Memory B cell (primary cell): ENCODE data around the gene DENND4A.
"Not testable (repeated sequence)": the region's sequence is repeated elsewhere in the genome, so short reads cannot be mapped to it uniquely, and the experiment has no call there.

Experiments used
- ATAC-seq: fragments of 150-1000 bp; cut with Tn5 transposase; 2 replicates; pipeline ENCODE4 v1.10.0; 2021; ENCODE audit warnings: low read depth, mild to moderate bottlenecking, moderate library complexity
- DNase-seq, 2 donors: peaks; one replicate each; pipeline ENCODE4 v3.0.0; 2022; ENCODE audit warnings: low spot score in 2 of 2
- H3K27ac Mint-ChIP-seq: one replicate; pipeline ENCODE4 v1.8.0; 2022; ENCODE audit warnings: mild to moderate bottlenecking, moderate library complexity, mixed read lengths
- H3K27me3 Mint-ChIP-seq: one replicate; pipeline ENCODE4 v1.8.0; 2022; ENCODE audit warnings: mixed read lengths
- H3K36me3 Mint-ChIP-seq: one replicate; pipeline ENCODE4 v1.8.0; 2022; ENCODE audit warnings: mild to moderate bottlenecking, mixed read lengths
- H3K4me1 Mint-ChIP-seq: one replicate; pipeline ENCODE4 v1.8.0; 2022; ENCODE audit warnings: mixed read lengths
- H3K4me3 Mint-ChIP-seq: one replicate; pipeline ENCODE4 v1.8.0; 2022; ENCODE audit warnings: mild to moderate bottlenecking, moderate library complexity, mixed read lengths
- H3K9me3 Mint-ChIP-seq: one replicate; pipeline ENCODE4 v1.8.0; 2022; ENCODE audit warnings: mixed read lengths

Gene DENND4A

DNA sequence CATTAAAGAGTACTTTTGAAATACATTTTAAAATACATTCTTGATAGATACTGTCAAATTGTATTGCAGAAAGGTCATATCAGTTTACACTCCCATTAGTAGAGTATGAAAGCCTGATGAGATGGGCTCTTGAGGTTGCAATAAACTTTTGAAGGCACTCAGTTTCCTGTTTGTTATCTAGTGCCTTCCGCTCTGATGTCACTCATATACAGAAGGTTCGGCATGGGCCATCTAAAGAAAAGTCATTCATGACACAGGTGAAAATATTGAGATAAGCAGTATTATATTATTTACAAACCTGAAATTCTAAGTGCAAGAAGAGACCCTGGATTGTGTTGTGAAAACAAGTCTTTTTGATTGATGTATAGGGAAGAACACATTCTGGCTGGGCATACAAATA lies 36.5 kb upstream of the DENND4A start:
- peaks cover 31% of the 10 kb centered on the region for H3K4me1 Mint-ChIP-seq

DNA sequence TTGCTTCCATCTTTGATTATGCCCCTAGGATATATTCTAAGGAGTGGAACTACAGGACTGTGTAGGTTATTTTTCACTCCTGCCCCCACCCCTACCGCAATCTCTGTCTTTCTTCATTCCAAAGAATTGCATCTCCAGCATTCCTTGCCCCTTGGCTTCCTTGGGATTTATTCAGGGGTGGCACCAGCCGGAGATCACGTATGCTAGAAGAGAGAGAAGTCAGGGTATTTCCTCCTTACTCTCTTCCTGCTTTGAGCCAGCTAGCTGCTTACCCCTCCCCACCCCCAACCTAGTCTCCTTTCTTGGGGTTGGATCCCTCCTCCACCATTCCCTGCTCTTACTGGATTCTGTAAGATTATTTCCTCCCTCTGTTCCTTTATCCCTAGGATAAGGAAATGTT lies 35.0 kb upstream of the DENND4A start:
- peak overlapping the region; percentile 70 for H3K27ac Mint-ChIP-seq
- no peaks in the 10 kb centered on the region for H3K36me3 Mint-ChIP-seq
- peak overlapping the region; percentile 22 for H3K4me3 Mint-ChIP-seq
- no peak for DNase-seq
- peak; percentile 54 for ATAC-seq
- H3K4me1 Mint-ChIP-seq = peaks cover 24% of the 10 kb centered on the region
- no peaks in the 10 kb centered on the region for H3K27me3 Mint-ChIP-seq
- H3K9me3 Mint-ChIP-seq = no peaks in the 10 kb centered on the region

More for the DNA sequence above, 36.5 kb upstream of the DENND4A start:
- H3K27me3 Mint-ChIP-seq = no peaks in the 10 kb centered on the region
- H3K4me3 Mint-ChIP-seq = no peak overlapping the region
- H3K36me3 Mint-ChIP-seq = no peaks in the 10 kb centered on the region
- H3K27ac Mint-ChIP-seq = peak overlapping the region; percentile 80
- H3K9me3 Mint-ChIP-seq = no peaks in the 10 kb centered on the region
- ATAC-seq (no peak), DNase-seq (no peak)

DNA sequence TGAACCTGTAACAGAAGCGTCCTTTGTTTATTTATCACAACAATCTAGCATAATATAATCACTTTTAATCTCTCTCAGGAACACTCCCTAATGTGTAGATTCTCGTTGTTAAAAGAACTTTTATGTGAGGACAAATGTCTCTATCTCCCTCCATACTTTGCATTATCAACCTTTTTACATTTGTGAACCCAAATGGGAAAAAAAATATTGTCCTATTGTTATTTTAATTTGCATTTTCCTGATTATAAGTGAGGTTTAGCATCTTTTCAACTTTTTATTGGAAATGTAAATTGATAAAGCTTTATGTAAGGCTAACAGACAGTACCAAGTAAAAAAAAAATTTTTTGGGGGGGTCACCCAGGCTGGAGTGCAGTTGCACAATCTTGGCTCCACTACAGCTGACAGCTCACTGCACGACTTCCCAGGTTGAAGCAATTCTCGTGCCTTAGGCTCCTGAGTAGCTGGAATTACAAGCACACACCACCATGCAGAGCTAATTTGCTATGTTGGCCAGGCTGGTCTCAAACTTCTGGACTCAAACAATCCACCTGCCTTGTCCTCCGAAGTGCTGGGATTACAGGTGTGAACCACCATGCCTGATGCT lies 33.0 kb upstream of the DENND4A start:
- Mint-ChIP-seq H3K36me3 (no peaks in the 10 kb centered on the region), H3K27ac (no peak overlapping the region), H3K4me1 (peaks cover 35% of the 10 kb centered on the region), H3K4me3 (no peak overlapping the region), H3K9me3 (no peaks in the 10 kb centered on the region), H3K27me3 (no peaks in the 10 kb centered on the region)
- ATAC-seq (no peak), DNase-seq (no peak)

DNA sequence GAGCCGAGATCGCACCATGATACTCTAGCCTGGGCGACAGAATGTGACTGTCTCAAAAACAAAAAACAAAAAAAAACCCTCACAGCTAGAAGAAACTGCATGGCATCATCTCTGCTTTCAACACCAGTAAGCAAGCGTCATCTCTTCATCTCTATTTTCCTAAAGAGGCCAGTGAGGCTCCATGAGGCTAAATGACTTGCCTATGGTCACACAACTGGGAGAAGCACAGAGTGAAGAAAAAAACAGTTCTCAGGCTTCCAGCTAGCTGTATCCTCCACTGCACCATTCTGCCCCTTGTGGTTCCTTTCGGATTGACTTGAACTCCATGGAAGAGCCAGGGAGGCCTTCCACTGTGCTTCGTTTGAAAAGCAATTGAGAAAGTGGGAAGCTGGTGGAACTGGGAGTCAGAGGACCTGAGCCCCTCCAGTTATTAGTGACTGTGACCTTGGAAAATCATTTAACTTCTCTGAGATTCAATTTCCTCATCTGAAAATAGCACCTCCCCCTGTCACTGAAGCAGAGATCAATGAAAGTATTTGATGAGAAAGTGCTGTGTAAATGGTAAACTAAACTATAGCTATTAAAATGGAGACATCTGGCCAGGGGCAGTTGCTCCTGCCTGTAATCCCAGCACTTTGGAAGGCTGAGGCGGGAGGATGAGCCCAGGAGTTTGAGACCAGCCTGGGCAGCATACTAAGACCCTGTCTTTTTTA lies 32.1 kb upstream of the DENND4A start:
- no peaks in the 10 kb centered on the region for H3K9me3 Mint-ChIP-seq
- H3K27ac Mint-ChIP-seq = peak overlapping the region; percentile 38
- peaks cover 39% of the 10 kb centered on the region for H3K4me1 Mint-ChIP-seq
- no peaks in the 10 kb centered on the region for H3K36me3 Mint-ChIP-seq
- no peaks in the 10 kb centered on the region for H3K27me3 Mint-ChIP-seq
- no peak overlapping the region for H3K4me3 Mint-ChIP-seq
- DNase-seq (no peak), ATAC-seq (peak; percentile 37)

DNA sequence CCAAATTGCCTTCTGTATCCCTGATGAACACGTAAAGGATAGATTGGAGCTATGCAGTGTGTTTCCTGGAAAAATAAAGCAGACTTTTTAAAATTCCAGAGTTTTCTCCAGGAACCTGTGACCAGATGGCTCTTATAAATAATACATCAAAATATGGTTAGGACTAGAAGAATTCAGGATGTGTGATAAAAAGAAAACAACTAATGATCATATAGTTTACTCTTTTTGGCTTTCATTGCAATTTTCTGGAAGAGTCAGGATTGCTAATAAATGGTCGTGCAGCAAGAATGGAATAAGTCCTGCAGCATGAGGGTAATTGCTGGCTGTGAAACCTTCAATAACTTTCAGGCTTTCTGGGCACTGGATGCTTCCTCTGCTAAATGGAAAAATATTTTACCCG lies 30.2 kb upstream of the DENND4A start:
- Mint-ChIP-seq H3K36me3 (no peaks in the 10 kb centered on the region), H3K27ac (peak overlapping the region; percentile 100), H3K4me1 (peaks cover 37% of the 10 kb centered on the region), H3K27me3 (no peaks in the 10 kb centered on the region), H3K9me3 (no peaks in the 10 kb centered on the region), H3K4me3 (no peak overlapping the region)
- ATAC-seq = no peak
- DNase-seq = no peak

DNA sequence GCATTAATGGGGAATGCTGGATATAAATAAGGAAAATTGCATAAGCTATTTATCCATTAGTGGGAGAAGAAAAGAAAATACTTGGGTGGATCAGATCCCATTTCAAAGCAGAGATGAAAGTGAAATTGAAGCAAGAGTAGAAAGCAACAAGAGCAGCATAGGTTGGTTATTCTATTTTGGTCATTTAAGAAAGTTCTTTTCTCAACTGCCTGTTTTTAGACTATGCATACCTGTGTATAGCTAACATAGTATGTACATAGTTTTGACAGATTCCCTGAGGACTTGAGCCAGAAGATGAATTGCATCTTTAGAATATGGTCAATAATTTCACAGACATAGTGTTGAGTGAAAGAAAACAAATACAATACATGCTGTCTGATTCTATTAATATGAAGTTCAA lies 29.0 kb upstream of the DENND4A start:
- peak overlapping the region; percentile 100 for H3K27ac Mint-ChIP-seq
- H3K36me3 Mint-ChIP-seq = no peaks in the 10 kb centered on the region
- no peaks in the 10 kb centered on the region for H3K27me3 Mint-ChIP-seq
- peaks cover 38% of the 10 kb centered on the region for H3K4me1 Mint-ChIP-seq
- H3K4me3 Mint-ChIP-seq = peak overlapping the region; percentile 52
- ATAC-seq = no peak
- DNase-seq = no peak
- H3K9me3 Mint-ChIP-seq = no peaks in the 10 kb centered on the region

DNA sequence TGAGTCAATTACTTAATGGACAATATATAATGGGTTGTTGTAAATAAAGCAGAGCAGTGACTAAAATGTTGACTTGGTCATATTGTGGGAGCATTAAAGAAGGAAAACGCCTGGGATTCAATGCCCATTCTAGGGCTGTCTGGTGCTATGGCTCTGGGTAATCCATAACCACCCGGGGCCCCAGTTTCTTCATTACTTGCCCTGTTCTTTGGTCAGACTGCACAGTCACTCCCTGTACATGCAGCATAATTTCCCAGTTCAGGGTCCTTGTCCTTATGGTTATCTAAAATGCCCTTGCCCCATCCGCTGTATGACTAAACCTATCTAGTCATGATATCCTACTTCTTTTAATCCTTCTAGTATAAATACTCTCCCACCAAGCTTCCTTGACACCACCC lies 27.5 kb upstream of the DENND4A start:
- Mint-ChIP-seq H3K27me3 (no peaks in the 10 kb centered on the region), H3K36me3 (no peaks in the 10 kb centered on the region), H3K9me3 (no peaks in the 10 kb centered on the region), H3K27ac (peak overlapping the region; percentile 100), H3K4me1 (peaks cover 39% of the 10 kb centered on the region), H3K4me3 (peak overlapping the region; percentile 22)
- no peak for DNase-seq
- ATAC-seq = no peak

DNA sequence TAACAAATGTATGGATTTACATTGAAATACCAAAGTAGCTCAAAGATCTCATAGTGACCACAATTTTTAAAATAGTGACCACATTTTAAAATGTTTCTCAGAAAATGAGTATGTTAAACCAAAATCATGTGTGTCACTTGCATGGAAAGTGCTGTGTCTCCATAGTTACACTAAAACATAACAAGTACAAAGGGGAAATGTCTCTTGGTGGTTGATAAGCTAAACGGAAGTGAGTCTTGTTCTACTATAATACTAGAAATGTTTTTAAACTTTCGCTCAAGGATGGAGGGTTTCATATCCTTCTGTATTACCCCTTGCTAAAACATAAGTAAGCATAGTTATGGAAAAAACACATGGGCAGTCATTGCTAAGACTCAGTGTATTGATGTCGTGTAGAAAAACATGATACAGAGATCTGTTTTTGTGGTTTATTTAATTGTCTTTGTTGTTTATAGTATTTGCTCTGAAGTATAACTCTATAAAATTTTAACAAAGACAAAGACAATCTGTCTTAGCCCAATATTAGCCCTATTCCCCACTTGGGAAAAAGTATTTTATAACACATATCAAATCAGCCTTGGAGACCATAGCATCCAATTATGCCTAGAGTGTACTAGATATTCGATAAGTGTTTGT lies 27.0 kb upstream of the DENND4A start:
- Mint-ChIP-seq H3K4me3 (peak overlapping the region; percentile 62), H3K4me1 (peaks cover 37% of the 10 kb centered on the region), H3K27ac (peak overlapping the region; percentile 100), H3K36me3 (peaks cover under 1% of the 10 kb centered on the region), H3K9me3 (peaks cover under 1% of the 10 kb centered on the region), H3K27me3 (no peaks in the 10 kb centered on the region)
- ATAC-seq = peak; percentile 88
- peak in 1 of 2 donors; percentile 69 for DNase-seq

DNA sequence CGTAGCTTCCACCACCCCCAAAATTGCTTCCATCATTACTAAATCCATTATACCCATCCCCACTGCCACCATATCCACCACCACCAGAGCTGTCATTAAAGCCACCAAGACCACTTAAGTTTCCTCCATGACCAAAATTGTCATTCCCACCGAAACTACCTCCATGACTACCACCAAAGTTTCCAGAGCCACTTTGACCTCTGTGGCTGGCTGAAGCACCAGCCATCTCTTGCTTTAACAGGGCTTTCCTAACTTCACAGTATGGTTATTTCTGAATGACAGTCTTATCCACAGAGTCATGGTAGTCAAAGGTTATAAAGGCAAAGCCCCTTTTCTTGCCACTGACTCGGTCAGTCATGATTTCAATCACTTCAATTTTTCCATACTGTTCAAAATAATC lies 24.3 kb upstream of the DENND4A start:
- Mint-ChIP-seq H3K27ac (peak overlapping the region; percentile 90), H3K4me3 (no peak overlapping the region), H3K4me1 (peaks cover 37% of the 10 kb centered on the region), H3K9me3 (peaks cover 5% of the 10 kb centered on the region), H3K27me3 (no peaks in the 10 kb centered on the region), H3K36me3 (peaks cover 5% of the 10 kb centered on the region)
- ATAC-seq (no peak), DNase-seq (no peak)

DNA sequence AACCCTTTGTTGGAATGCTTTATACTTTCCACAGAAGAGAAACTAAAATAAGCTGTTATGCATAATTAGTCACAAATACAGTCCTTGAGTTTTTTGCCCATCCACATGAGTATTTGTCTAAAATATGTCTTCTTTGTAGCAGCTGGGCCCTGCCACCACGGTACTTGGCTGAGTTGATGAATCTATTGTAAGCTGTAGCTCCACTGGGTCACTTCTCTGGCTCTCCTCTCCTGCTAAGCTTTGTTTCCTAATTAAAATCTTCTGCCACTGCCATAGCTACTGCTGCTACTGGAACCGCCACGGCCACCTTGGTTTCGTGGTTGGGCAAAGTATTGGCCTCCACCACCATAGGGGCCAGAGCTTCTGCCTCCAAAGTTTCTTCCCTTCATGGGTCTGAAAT lies 23.9 kb upstream of the DENND4A start:
- not testable (repeated sequence) for H3K36me3 Mint-ChIP-seq, DNase-seq, H3K4me3 Mint-ChIP-seq, H3K27me3 Mint-ChIP-seq, H3K9me3 Mint-ChIP-seq, ATAC-seq
- H3K27ac Mint-ChIP-seq = peak overlapping the region; percentile 90
- peaks cover 32% of the 10 kb centered on the region for H3K4me1 Mint-ChIP-seq

DNA sequence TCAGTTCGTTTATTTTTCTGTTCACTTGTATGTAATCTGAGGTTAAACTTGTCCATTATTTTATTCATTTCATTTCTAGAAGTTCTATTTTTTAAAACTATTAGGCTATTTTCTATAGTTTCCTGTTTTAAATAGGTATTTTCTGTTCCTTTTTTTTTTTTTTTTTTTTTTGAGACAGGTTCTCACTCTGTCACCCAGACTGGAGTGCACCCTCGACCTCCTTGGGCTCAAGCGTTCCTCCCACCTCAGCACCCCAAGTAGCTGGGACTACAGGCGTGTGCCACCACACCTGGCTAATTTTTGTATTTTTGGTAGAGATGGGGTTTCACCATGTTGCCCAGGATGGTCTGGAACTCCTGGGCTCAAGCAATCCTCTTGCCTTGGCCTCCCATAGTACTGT lies 22.2 kb upstream of the DENND4A start:
- H3K9me3 Mint-ChIP-seq, DNase-seq, H3K36me3 Mint-ChIP-seq, H3K27me3 Mint-ChIP-seq: not testable (repeated sequence)
- Mint-ChIP-seq H3K4me3 (peak overlapping the region; percentile 60), H3K27ac (peak overlapping the region; percentile 85), H3K4me1 (peaks cover 23% of the 10 kb centered on the region)
- peak; percentile 30 for ATAC-seq

DNA sequence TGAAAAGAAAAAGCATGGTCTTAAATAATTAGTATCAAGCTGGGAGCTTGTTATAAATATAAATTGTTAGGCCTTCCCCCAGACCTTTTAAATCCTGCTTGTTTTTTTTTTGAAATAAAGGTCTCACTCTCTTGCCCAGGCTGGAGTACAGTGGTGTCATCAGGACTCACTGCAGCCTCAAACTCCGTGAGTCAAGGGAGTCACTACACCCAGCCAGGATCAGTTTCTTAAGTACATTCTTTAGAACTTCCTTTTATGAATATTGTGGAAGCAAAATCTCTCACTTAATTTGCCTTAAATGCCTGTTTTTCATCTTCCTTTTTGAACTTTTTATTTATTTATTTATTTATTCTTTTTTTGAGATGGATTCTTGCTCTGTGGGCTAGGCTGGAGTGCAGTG lies 20.8 kb upstream of the DENND4A start:
- Mint-ChIP-seq H3K36me3 (peaks cover 7% of the 10 kb centered on the region), H3K27me3 (no peaks in the 10 kb centered on the region), H3K4me1 (peaks cover 14% of the 10 kb centered on the region), H3K27ac (no peak overlapping the region), H3K9me3 (peaks cover 5% of the 10 kb centered on the region), H3K4me3 (no peak overlapping the region)
- DNase-seq = no peak
- no peak for ATAC-seq

DNA sequence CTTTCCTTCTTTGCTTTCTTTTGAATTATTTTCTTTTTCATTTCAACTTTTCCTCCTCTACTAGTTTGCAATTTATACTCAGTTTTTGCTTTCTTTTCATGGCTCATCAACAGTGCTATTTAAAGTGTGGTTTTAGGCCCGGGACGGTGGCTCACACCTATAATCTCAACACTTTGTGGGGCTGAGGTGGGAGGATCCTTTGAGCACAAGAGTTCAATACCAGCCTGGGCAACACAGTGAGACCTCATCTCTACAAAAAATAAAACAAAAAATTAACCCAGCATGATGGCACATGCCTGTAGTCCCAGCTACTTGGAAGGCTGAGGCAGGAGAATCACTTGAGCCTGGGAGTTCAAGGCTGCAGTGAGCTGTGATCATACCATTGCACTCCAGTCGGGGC lies 20.4 kb upstream of the DENND4A start:
- no peak for ATAC-seq
- H3K36me3 Mint-ChIP-seq = peaks cover 7% of the 10 kb centered on the region
- peaks cover 5% of the 10 kb centered on the region for H3K9me3 Mint-ChIP-seq
- no peak overlapping the region for H3K4me3 Mint-ChIP-seq
- H3K27me3 Mint-ChIP-seq = no peaks in the 10 kb centered on the region
- DNase-seq = no peak
- peaks cover 13% of the 10 kb centered on the region for H3K4me1 Mint-ChIP-seq
- H3K27ac Mint-ChIP-seq = no peak overlapping the region

DNA sequence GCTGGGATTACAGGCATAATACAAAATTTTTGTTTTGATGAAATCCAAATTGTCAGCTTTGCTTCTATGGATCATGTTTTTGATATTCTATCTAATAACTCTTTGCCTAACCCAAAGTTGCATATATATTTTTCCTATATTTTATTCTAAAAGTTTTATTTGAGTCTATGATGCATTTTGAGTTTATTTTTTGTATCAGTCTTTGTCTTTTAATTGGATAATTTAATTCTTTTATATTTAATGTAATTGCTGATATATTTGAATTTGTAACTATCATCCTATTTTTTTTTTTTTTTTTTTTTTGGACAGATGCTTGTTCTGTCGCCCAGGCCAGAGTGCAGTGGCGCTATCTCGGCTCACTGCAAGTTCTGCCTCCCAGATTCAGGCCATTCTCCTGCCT lies 19.7 kb upstream of the DENND4A start:
- no peak for ATAC-seq
- Mint-ChIP-seq H3K27me3 (no peaks in the 10 kb centered on the region), H3K9me3 (peaks cover 5% of the 10 kb centered on the region), H3K27ac (no peak overlapping the region), H3K36me3 (peaks cover 7% of the 10 kb centered on the region), H3K4me1 (peaks cover 13% of the 10 kb centered on the region), H3K4me3 (no peak overlapping the region)
- DNase-seq = no peak
